ENCODE data around the gene MRPL20.

MRPL20 gene

DNA sequence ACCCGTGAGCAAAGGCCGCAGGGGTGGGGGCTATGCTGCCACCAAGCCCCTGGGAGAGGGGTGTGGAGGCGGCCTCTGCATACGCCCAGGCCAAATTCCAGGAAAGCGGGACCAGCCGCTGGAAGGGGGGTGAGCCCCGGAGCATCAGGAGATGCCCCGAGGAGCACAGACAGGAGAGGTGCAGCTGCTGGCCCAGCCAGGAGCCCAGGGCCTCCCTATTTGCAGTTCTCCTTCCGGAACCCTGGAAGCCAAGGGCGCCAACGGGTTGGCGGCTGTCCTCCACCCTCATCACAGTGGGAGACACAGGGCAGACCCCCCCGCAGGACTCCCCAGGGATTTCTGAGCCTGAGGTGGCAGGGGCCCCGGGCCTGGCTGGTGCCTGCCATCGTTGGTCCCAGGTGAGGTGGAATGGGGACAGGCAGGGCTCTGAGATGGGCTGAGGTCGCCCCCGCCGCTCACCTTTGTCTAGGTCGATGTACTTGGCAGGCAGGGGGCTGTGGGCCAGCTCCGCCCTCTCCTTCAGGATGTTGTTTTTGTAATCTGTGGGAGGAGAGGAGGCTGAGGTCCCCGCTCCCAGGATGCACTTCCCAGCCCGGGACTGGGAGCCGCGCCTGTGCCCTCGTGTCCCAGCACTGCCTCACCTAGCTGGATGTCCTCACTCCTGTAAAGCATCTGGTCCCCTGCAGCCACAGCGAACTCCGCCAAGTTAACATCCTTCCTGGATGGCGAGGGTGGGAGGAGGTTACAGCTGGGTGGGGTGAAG, 53.5 kb downstream of the MRPL20 start:
- TF ChIP-seq, protein P1, sequence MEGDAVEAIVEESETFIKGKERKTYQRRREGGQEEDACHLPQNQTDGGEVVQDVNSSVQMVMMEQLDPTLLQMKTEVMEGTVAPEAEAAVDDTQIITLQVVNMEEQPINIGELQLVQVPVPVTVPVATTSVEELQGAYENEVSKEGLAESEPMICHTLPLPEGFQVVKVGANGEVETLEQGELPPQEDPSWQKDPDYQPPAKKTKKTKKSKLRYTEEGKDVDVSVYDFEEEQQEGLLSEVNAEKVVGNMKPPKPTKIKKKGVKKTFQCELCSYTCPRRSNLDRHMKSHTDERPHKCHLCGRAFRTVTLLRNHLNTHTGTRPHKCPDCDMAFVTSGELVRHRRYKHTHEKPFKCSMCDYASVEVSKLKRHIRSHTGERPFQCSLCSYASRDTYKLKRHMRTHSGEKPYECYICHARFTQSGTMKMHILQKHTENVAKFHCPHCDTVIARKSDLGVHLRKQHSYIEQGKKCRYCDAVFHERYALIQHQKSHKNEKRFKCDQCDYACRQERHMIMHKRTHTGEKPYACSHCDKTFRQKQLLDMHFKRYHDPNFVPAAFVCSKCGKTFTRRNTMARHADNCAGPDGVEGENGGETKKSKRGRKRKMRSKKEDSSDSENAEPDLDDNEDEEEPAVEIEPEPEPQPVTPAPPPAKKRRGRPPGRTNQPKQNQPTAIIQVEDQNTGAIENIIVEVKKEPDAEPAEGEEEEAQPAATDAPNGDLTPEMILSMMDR (IDR thresholded peaks at IDR 0.05; ENCODE audit: poor library complexity, severe bottlenecking): no peak
- Histone ChIP-seq H3K9me3 (ENCODE audit: severe bottlenecking) (no peaks in the 10 kb centered on the region), H3K27me3 (ENCODE audit: insufficient read depth, poor library complexity, severe bottlenecking) (no peaks in the 10 kb centered on the region), H3K27ac (ENCODE audit: poor library complexity, severe bottlenecking) (peak overlapping the region; percentile 21), H3K36me3 (ENCODE audit: low read depth) (no peaks in the 10 kb centered on the region), H3K4me3 (ENCODE audit: severe bottlenecking) (no peak overlapping the region), H3K4me1 (ENCODE audit: insufficient read depth, poor library complexity, severe bottlenecking) (peaks cover 4% of the 10 kb centered on the region)
- peak; percentile 17; the same call in 2 of the 3 replicates for ATAC-seq (ENCODE audit: low read depth)
- DNase-seq (ENCODE audit: low spot score): peak; percentile 57

GRCh38 chr1:1352786-1353388, 54.2 kb downstream of the MRPL20 start:
- Histone ChIP-seq H3K27me3 (ENCODE audit: insufficient read depth, poor library complexity, severe bottlenecking) (no peaks in the 10 kb centered on the region), H3K4me3 (ENCODE audit: severe bottlenecking) (no peak overlapping the region), H3K4me1 (ENCODE audit: insufficient read depth, poor library complexity, severe bottlenecking) (peaks cover 4% of the 10 kb centered on the region), H3K36me3 (ENCODE audit: low read depth) (no peaks in the 10 kb centered on the region), H3K27ac (ENCODE audit: poor library complexity, severe bottlenecking) (peak overlapping the region; percentile 21), H3K9me3 (ENCODE audit: severe bottlenecking) (no peaks in the 10 kb centered on the region)
- ATAC-seq (ENCODE audit: low read depth) (no peak), DNase-seq (ENCODE audit: low spot score) (peak; percentile 60)
- TF ChIP-seq, protein P1 (IDR thresholded peaks at IDR 0.05; ENCODE audit: poor library complexity, severe bottlenecking): no peak
